Iris pigment epithelial cell (primary cell): ENCODE measurements around the gene NOP53.
"Not testable (repeated sequence)": the region's sequence is repeated elsewhere in the genome, so short reads cannot be mapped to it uniquely, and the experiment has no call there.

Experiments
- DNase-seq: peaks from one replicate; pipeline ENCODE4 v3.0.0-alpha.2; 2011; ENCODE audit warnings: low read depth

NOP53 gene

GRCh38 chr19:47755065-47755761 lies 9.9 kb downstream of the NOP53 start:
- no peak for DNase-seq

GRCh38 chr19:47755762-47756626 lies 10.6 kb downstream of the NOP53 start:
- DNase-seq = no peak

- no peak for DNase-seq
Measured at GRCh38 chr19:47756627-47756929, 11.2 kb downstream of the NOP53 start.

- DNase-seq = no peak
Measured at GRCh38 chr19:47756953-47757608, 11.7 kb downstream of the NOP53 start.

- no peak for DNase-seq
Measured at GRCh38 chr19:47757617-47758442, 12.5 kb downstream of the NOP53 start.

- DNase-seq = no peak
Measured at GRCh38 chr19:47758443-47758804, 13.1 kb downstream of the NOP53 start.

- DNase-seq = no peak
Measured at GRCh38 chr19:47760632-47760999, 15.3 kb downstream of the NOP53 start.

- no peak for DNase-seq
Measured at GRCh38 chr19:47761566-47761965, 16.2 kb downstream of the NOP53 start.

- no peak for DNase-seq
Measured at GRCh38 chr19:47762151-47762550, 16.8 kb downstream of the NOP53 start.

- DNase-seq = no peak
Measured at GRCh38 chr19:47762615-47763308, 17.4 kb downstream of the NOP53 start.

GRCh38 chr19:47764705-47765104 lies 19.4 kb downstream of the NOP53 start:
- not testable (repeated sequence) for DNase-seq

- DNase-seq = peak; percentile 50
Measured at GRCh38 chr19:47765523-47766358, 20.4 kb downstream of the NOP53 start.

- no peak for DNase-seq
Measured at GRCh38 chr19:47766359-47766620, 20.9 kb downstream of the NOP53 start.

GRCh38 chr19:47766670-47767069 lies 21.3 kb downstream of the NOP53 start:
- no peak for DNase-seq

GRCh38 chr19:47767349-47767748 lies 22.0 kb downstream of the NOP53 start:
- DNase-seq = no peak

- DNase-seq = no peak
Measured at GRCh38 chr19:47768604-47769003, 23.3 kb downstream of the NOP53 start.

GRCh38 chr19:47769534-47769933 lies 24.2 kb downstream of the NOP53 start:
- no peak for DNase-seq

- DNase-seq = not testable (repeated sequence)
Measured at GRCh38 chr19:47771291-47771690, 25.9 kb downstream of the NOP53 start.

GRCh38 chr19:47776568-47776967 lies 31.2 kb downstream of the NOP53 start:
- DNase-seq = no peak

GRCh38 chr19:47777245-47778048 lies 32.1 kb downstream of the NOP53 start:
- not testable (repeated sequence) for DNase-seq
